NCI-H1930 (cell line): ENCODE results near the gene TRAF2.

Experiments
- DNase-seq, 2 experiments: peaks; one replicate each; lab custom pipeline; 2025; lab: John Stamatoyannopoulos, UW

TRAF2 gene

GRCh38 chr9:136847088-136847825, 39.1 kb upstream of the TRAF2 start:
- DNase-seq: no peak

GRCh38 chr9:136847826-136848392, 38.4 kb upstream of the TRAF2 start:
- peak; percentile 54 to 61 for DNase-seq

GRCh38 chr9:136848393-136849037, 37.8 kb upstream of the TRAF2 start:
- peak; percentile 58 to 68 for DNase-seq

- peak; percentile 98 to 99 for DNase-seq
Measured at GRCh38 chr9:136849038-136849959, 37.0 kb upstream of the TRAF2 start, which contains the start of gene PHPT1. Gene PHPT1, plus strand, starts transcription at chr9:136849409. Its CDS starts 22 bp downstream, at chr9:136849431.

- DNase-seq: no peak
Measured at GRCh38 chr9:136849960-136850865, 36.1 kb upstream of the TRAF2 start.

GRCh38 chr9:136850866-136851775, 35.2 kb upstream of the TRAF2 start:
- DNase-seq: no peak

GRCh38 chr9:136851941-136852663, 34.2 kb upstream of the TRAF2 start, which contains the start of gene MAMDC4:
Gene MAMDC4, plus strand, starts transcription at chr9:136852346. Its CDS starts 71 bp downstream, at chr9:136852417.
- DNase-seq: no peak

- DNase-seq: no peak
Measured at GRCh38 chr9:136852664-136853595, 33.4 kb upstream of the TRAF2 start.

GRCh38 chr9:136853596-136854112, 32.7 kb upstream of the TRAF2 start:
- DNase-seq: no peak

- no peak for DNase-seq
Measured at GRCh38 chr9:136854113-136854841, 32.0 kb upstream of the TRAF2 start.

- no peak for DNase-seq
Measured at GRCh38 chr9:136854842-136855460, 31.4 kb upstream of the TRAF2 start.

GRCh38 chr9:136855461-136856078, 30.7 kb upstream of the TRAF2 start:
- no peak for DNase-seq

GRCh38 chr9:136856079-136856476, 30.2 kb upstream of the TRAF2 start:
- DNase-seq: no peak

GRCh38 chr9:136856541-136857141, 29.7 kb upstream of the TRAF2 start:
- no peak for DNase-seq

GRCh38 chr9:136857166-136857565, 29.1 kb upstream of the TRAF2 start:
- no peak for DNase-seq
